ENCODE measurements around the gene SNRPA. TPM values are rescaled to one million over a fixed set of nuclear protein-coding genes. Genes with fewer than 3 reads are reported as not detected.

Gene SNRPA
- total RNA-seq, 1 donor from 2014 or later: 126 TPM

DNA sequence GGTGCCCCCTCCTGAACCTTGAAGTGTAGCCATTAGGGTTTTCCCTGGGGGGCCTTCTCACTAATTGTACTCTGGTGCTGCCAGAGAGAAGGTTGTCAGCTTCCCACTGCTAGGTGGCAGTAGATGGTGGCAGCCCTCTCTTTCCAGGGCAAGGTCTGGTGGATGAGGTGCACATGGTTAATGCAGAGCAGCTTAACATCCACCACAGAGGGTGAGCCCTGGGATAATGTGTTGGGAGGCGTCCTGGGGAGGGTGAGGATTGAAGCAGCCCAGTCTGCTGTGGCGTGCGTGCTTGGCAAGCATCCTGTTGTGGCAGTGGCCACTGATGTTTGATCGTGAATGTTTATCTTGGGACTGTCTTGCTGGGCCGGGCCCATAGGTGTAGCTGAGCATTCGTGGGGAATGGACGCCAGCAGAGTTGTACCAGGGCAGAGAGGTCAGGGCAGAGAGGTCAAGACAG is 53.8 kb downstream of the SNRPA start:
- H3K4me3 Mint-ChIP-seq (ENCODE audit: low read depth): no peak overlapping the region
- no peaks in the 10 kb centered on the region for H3K9me3 Mint-ChIP-seq (ENCODE audit: low read depth)
- H3K27me3 Mint-ChIP-seq: no peaks in the 10 kb centered on the region
- peaks cover 51% of the 10 kb centered on the region for H3K4me1 Mint-ChIP-seq (ENCODE audit: low read depth)
- H3K36me3 Mint-ChIP-seq (ENCODE audit: insufficient read depth): peaks cover 14% of the 10 kb centered on the region
- no peak for DNase-seq (ENCODE audit: low spot score, unreplicated experiment)
- peak overlapping the region; percentile 37 for H3K27ac Mint-ChIP-seq
- TF ChIP-seq, protein P1, sequence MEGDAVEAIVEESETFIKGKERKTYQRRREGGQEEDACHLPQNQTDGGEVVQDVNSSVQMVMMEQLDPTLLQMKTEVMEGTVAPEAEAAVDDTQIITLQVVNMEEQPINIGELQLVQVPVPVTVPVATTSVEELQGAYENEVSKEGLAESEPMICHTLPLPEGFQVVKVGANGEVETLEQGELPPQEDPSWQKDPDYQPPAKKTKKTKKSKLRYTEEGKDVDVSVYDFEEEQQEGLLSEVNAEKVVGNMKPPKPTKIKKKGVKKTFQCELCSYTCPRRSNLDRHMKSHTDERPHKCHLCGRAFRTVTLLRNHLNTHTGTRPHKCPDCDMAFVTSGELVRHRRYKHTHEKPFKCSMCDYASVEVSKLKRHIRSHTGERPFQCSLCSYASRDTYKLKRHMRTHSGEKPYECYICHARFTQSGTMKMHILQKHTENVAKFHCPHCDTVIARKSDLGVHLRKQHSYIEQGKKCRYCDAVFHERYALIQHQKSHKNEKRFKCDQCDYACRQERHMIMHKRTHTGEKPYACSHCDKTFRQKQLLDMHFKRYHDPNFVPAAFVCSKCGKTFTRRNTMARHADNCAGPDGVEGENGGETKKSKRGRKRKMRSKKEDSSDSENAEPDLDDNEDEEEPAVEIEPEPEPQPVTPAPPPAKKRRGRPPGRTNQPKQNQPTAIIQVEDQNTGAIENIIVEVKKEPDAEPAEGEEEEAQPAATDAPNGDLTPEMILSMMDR (IDR thresholded peaks at IDR 0.05; ENCODE audit: unreplicated experiment): no peak

DNA sequence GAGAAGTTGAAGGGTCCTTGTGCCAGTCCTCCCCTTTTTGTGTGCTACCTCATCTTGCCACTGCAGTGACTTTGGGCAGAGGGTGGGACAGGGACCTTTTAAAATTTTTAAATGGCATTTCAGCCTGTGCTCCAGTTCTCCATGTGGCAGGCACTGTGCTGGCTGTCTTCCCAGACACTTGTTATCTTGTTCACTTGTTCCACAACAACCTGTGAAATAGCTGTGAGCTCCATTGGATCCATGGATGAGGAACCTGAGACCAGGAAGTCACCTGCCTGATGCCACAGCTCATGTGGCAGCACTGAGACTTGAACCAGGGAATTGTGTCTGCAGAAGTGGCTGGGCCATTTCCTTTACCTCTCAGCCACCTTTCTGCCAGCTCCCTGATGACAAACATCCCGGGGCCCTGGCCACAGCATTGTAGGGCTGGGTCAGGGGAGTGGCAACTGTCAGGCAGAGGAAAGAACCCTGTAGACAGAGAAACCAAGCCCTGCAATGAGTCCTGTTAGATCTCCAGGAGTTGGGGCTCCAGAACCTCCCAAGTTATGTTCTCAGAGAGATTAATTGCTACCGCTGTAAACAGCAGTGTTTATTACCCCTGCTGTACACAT is 54.4 kb downstream of the SNRPA start:
- no peak overlapping the region for H3K4me3 Mint-ChIP-seq (ENCODE audit: low read depth)
- no peaks in the 10 kb centered on the region for H3K27me3 Mint-ChIP-seq
- TF ChIP-seq, protein P1 (IDR thresholded peaks at IDR 0.05; ENCODE audit: unreplicated experiment): no peak
- peak overlapping the region; percentile 37 for H3K27ac Mint-ChIP-seq
- no peak for DNase-seq (ENCODE audit: low spot score, unreplicated experiment)
- peaks cover 14% of the 10 kb centered on the region for H3K36me3 Mint-ChIP-seq (ENCODE audit: insufficient read depth)
- no peaks in the 10 kb centered on the region for H3K9me3 Mint-ChIP-seq (ENCODE audit: low read depth)
- peaks cover 49% of the 10 kb centered on the region for H3K4me1 Mint-ChIP-seq (ENCODE audit: low read depth)

DNA sequence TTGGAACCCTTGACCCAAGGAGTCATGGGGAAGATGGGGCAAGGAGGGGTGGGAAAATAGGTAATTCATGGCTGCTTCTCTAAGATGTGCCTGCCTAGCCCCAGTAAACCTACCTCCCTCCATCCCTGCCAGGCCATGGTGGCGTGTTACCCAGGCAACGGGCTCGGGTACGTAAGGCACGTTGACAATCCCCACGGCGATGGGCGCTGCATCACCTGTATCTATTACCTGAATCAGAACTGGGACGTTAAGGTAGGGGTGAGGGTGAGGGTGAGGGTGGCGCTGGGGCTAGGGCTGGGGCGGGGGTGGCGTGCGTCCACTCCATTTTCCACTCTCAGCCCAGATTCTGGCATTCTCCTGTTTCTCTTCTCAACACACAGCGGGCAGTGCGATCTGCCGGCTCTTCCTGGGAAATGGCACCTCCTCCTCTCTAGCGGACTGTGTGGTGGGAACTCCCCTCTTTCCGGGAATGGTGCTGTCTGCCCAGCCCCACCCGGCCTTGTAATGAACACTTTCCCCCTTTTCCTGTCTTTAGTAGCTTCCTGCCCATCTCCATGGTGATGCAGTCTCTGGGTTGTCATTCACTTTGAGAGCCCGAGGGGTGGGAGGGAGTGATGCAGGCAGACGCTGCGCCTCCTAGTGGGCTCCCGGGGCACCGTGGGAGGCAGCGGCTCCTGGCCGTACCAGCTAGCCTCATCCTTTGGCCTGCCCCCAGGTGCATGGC is 55.6 kb downstream of the SNRPA start:
- DNase-seq (ENCODE audit: low spot score, unreplicated experiment): peak; percentile 64
- H3K27ac Mint-ChIP-seq: peak overlapping the region; percentile 23
- H3K9me3 Mint-ChIP-seq (ENCODE audit: low read depth): no peaks in the 10 kb centered on the region
- TF ChIP-seq, protein P1 (IDR thresholded peaks at IDR 0.05; ENCODE audit: unreplicated experiment): peak; percentile 84
- peaks cover 52% of the 10 kb centered on the region for H3K4me1 Mint-ChIP-seq (ENCODE audit: low read depth)
- H3K27me3 Mint-ChIP-seq: peaks cover 2% of the 10 kb centered on the region
- peaks cover 13% of the 10 kb centered on the region for H3K36me3 Mint-ChIP-seq (ENCODE audit: insufficient read depth)
- H3K4me3 Mint-ChIP-seq (ENCODE audit: low read depth): peak overlapping the region; percentile 28

DNA sequence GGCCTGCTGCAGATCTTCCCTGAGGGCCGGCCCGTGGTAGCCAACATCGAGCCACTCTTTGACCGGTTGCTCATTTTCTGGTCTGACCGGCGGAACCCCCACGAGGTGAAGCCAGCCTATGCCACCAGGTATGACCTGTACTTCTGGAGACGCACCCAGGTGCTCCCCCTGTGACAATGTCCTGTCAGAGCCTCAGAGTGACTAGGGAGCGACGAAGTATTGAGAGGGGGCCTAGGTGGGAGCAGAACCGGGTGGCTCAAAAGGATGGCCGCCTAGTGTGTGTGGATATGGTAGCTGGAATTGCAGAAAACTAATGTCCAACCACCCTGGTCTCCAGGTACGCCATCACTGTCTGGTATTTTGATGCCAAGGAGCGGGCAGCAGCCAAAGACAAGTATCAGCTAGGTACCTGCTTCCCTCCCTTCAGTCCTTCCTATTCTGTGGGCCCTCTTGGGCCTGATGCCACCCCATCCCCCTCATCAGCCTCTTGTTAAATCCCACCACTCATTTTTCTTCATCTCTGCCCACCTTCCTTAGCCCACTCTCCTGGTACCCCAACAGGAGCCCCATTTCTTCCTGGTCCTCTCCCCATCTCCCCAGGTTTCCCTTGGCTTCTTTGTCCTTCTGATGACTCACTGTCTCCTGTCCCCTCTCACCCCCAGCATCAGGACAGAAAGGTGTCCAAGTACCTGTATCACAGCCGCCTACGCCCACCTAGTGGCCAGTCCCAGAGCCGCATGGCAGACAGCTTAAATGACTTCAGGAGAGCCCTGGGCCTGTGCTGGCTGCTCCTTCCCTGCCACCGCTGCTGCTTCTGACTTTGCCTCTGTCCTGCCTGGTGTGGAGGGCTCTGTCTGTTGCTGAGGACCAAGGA is 56.4 kb downstream of the SNRPA start:
- Mint-ChIP-seq H3K9me3 (ENCODE audit: low read depth) (no peaks in the 10 kb centered on the region), H3K36me3 (ENCODE audit: insufficient read depth) (peaks cover 10% of the 10 kb centered on the region), H3K27ac (no peak overlapping the region), H3K27me3 (peaks cover 7% of the 10 kb centered on the region), H3K4me3 (ENCODE audit: low read depth) (no peak overlapping the region), H3K4me1 (ENCODE audit: low read depth) (peaks cover 50% of the 10 kb centered on the region)
- DNase-seq (ENCODE audit: low spot score, unreplicated experiment): no peak
- TF ChIP-seq, protein P1 (IDR thresholded peaks at IDR 0.05; ENCODE audit: unreplicated experiment): peak; percentile 57

DNA sequence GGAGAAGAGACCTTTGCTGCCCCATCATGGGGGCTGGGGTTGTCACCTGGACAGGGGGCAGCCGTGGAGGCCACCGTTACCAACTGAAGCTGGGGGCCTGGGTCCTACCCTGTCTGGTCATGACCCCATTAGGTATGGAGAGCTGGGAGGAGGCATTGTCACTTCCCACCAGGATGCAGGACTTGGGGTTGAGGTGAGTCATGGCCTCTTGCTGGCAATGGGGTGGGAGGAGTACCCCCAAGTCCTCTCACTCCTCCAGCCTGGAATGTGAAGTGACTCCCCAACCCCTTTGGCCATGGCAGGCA is 57.0 kb downstream of the SNRPA start:
- TF ChIP-seq, protein P1 (IDR thresholded peaks at IDR 0.05; ENCODE audit: unreplicated experiment): no peak
- no peak for DNase-seq (ENCODE audit: low spot score, unreplicated experiment)
- peaks cover 47% of the 10 kb centered on the region for H3K4me1 Mint-ChIP-seq (ENCODE audit: low read depth)
- no peak overlapping the region for H3K4me3 Mint-ChIP-seq (ENCODE audit: low read depth)
- peaks cover 13% of the 10 kb centered on the region for H3K27me3 Mint-ChIP-seq
- peaks cover 10% of the 10 kb centered on the region for H3K36me3 Mint-ChIP-seq (ENCODE audit: insufficient read depth)
- no peaks in the 10 kb centered on the region for H3K9me3 Mint-ChIP-seq (ENCODE audit: low read depth)
- no peak overlapping the region for H3K27ac Mint-ChIP-seq

Data from progenitor cell of endocrine pancreas (in vitro differentiated cells).